GM13976 (cell line): ENCODE data around the gene EXOG.

Experiments used
- DNase-seq: peaks from one replicate; pipeline ENCODE4 v3.0.0; 2012; ENCODE audit warnings: low spot score
- CTCF ChIP-seq: IDR thresholded peaks from 2 replicates; pipeline ENCODE4 v1.5.1; 2012; ENCODE audit warnings: borderline replicate concordance, mild to moderate bottlenecking; ENCODE audit not compliant: insufficient read depth; ENCODE audit errors: extremely low read depth, missing control alignments, control extremely low read depth
- in situ Hi-C: fragments of 300-500 bp; cut with MboI; formaldehyde crosslinking; loops from one replicate; pipeline ENCODE4 v1.12.0; 2022; ENCODE audit warnings: low sequenced_read_pairs, mixed read lengths, inconsistent platforms; ENCODE audit not compliant: unreplicated experiment

The EXOG gene

DNA sequence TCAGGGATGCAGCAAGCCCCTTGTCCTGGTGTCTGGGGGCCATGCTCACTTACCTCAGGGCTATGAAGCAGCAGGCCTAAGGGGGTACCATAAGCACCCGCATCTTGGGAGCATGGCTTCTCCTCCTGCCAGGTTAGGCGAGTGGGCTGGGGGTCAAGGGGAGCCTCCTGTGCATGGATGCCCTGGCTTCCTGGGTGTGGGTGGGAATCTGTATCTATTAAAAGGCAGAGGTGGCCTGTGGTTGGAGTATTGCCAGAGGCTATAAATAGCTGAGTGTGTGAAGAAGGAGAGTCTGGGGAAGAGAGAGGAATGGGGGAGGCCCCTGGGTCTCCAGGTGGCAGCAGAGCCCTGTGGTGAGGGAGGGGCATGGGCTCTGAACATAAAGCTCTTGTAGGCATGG is 22.9 kb upstream of the EXOG start:
- in situ Hi-C loops: no loop called here
- no peak for TF ChIP-seq CTCF
- DNase-seq: no peak

- in situ Hi-C loops: loop anchor here (25.0 kb wide), 1 partner anchor 338 kb away; the partner anchor contains the start of genes ACAA1 and MYD88
- TF ChIP-seq CTCF: no peak
- DNase-seq: no peak
Measured at GRCh38 chr3:38474928-38475605, 21.1 kb upstream of the EXOG start.

DNA sequence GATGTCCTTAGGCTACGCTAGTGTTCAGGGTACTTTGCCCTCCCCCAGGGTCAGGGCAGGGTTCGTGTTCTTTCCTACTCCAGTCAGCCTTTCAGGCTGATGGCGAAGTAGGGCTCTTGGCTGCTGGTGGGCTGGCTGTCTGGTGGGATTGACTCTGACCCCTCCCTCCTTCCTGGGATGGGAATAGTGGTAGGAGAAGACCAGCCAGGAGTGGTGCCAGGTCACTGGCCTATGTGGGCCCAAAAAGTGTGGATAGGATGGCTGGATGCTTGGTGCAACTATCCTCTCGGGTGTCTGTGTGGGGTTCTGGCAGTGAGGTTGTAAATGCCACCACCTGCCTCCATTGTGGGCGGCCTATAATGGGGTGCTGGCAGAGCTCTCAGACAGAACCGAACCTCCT is 20.4 kb upstream of the EXOG start:
- in situ Hi-C loops: loop anchor here (25.0 kb wide), 1 partner anchor 338 kb away; the partner anchor contains the start of genes ACAA1 and MYD88
- no peak for TF ChIP-seq CTCF
- no peak for DNase-seq

DNA sequence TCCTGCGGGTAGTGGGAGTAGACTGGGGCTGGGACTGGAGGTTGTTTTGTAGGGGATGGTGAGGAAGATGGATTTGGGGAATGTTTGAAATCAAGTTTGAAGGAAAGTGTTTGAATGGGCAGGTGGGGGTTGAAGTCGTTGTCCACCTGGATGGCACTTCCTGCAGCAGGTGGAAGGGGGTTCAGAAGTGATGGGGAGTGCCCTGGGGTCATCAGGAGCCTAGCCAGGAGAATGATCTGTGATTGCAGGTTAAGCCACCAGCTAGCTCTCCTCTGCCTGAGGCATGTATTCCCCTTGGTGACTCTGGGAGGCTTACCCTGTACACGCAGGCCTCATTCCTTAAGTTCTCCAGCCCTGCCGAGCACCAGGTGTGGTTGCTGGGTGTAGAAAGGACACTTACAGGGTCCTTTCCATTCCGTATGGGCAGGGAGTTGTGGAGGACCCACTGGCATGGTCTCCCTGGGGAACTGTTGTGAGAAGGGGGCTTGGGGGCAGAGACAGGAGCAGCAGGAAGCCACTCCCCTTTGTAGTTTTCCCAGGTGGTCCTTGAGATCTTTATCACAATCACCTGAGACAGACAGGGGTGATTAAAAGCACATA is 19.9 kb upstream of the EXOG start:
- no peak for DNase-seq
- in situ Hi-C loops: loop anchor here (25.0 kb wide), 1 partner anchor 339 kb away; the partner anchor contains the start of genes ACAA1 and MYD88
- TF ChIP-seq CTCF: no peak

DNA sequence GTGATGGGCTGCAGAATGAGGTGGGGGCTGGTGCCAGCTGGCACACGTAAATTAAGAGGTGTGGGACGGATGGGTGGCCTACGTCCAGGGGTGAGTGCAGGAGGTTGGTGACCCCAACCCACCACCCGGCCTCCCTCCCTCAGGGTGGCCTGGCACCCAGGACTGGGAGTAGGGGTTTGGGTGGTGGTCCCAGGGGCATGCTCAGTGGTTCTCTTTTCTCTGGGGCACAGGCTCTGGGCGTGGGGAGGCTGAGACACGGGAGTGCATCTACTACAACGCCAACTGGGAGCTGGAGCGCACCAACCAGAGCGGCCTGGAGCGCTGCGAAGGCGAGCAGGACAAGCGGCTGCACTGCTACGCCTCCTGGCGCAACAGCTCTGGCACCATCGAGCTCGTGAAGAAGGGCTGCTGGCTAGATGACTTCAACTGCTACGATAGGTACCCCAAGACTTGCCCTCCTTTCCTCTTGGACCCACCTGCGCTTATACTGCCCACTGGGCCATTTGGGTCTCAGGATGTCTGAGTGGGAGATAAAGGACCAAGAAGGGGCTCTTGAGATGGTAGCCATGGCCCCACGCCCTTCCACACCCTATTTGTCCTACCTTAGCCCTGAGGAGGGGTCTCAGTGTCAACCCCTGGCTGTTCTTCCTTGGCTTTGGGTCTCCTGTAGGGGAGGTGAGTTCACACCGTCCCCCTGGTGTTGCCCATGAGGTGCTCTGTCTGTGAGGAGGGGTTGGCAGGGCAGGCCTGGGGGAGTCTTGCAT is 18.9 kb upstream of the EXOG start:
- in situ Hi-C loops: loop anchor here (25.0 kb wide), 1 partner anchor 340 kb away; the partner anchor contains the start of genes ACAA1 and MYD88
- no peak for DNase-seq
- no peak for TF ChIP-seq CTCF

DNA sequence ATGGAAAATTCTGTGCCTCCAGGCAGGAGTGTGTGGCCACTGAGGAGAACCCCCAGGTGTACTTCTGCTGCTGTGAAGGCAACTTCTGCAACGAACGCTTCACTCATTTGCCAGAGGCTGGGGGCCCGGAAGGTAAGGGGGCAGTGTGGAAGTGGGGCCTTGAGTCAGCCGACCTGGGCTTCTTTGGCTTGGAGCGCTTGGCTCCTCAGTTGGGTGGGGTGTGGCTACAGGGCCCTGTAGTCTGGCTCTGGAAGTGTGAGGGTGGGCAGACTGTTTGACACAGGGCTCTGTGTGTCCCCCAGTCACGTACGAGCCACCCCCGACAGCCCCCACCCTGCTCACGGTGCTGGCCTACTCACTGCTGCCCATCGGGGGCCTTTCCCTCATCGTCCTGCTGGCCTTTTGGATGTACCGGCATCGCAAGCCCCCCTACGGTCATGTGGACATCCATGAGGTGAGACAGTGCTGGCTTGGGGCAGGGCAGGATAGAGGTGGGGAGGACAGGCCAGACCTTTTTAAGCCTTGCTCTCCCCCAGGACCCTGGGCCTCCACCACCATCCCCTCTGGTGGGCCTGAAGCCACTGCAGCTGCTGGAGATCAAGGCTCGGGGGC is 18.2 kb upstream of the EXOG start:
- in situ Hi-C loops: loop anchor here (25.0 kb wide), 1 partner anchor 341 kb away; the partner anchor contains the start of genes ACAA1 and MYD88
- DNase-seq: no peak
- no peak for TF ChIP-seq CTCF
